MM.1S (cell line): ENCODE data around the gene CLMP.

ENCODE experiments used
- DNase-seq: peaks from one replicate; pipeline ENCODE4 v3.0.0-alpha.2; 2015
- H2AFZ ChIP-seq: fragments of 300-600 bp; sonication (generic); 2 replicates; pipeline ENCODE4 v1.6.0; 2016; ENCODE audit warnings: antibody characterized with exemption, low read length
- H3F3A ChIP-seq: fragments of 300-600 bp; sonication (generic); 2 replicates; pipeline ENCODE4 v1.6.1; 2016; ENCODE audit warnings: mild to moderate bottlenecking, antibody characterized with exemption, low read length, moderate library complexity, mixed read lengths; ENCODE audit not compliant: insufficient read depth
- H3K27ac ChIP-seq: fragments of 300-600 bp; sonication (generic); 2 replicates; pipeline ENCODE4 v1.5.1; 2016; ENCODE audit warnings: mild to moderate bottlenecking, low read length
- H3K27me3 ChIP-seq: fragments of 300-600 bp; sonication (generic); replicated peaks from 2 replicates; pipeline ENCODE4 v1.6.0; 2016; ENCODE audit warnings: low read length; ENCODE audit not compliant: insufficient read depth
- H3K36me3 ChIP-seq: fragments of 300-600 bp; sonication (generic); replicated peaks from 2 replicates; pipeline ENCODE4 v1.6.1; 2016; ENCODE audit warnings: mild to moderate bottlenecking, low read length, mixed read lengths; ENCODE audit not compliant: insufficient read depth
- H3K4me1 ChIP-seq: fragments of 300-600 bp; sonication (generic); 2 replicates; pipeline ENCODE4 v1.6.1; 2016; ENCODE audit warnings: low read length, mixed read lengths
- H3K4me2 ChIP-seq: fragments of 300-600 bp; sonication (generic); 2 replicates; pipeline ENCODE4 v1.6.0; 2016; ENCODE audit warnings: low read depth, low read length
- H3K4me3 ChIP-seq: fragments of 300-600 bp; sonication (generic); 2 replicates; pipeline ENCODE4 v1.5.1; 2016; ENCODE audit warnings: low read length, mixed read lengths
- H3K79me2 ChIP-seq: fragments of 300-600 bp; sonication (generic); 2 replicates; pipeline ENCODE4 v1.6.1; 2016; ENCODE audit warnings: mixed run types, low read length, mixed read lengths
- H3K9ac ChIP-seq: fragments of 300-600 bp; sonication (generic); 2 replicates; pipeline ENCODE4 v1.6.1; 2016; ENCODE audit warnings: low read length, mixed read lengths
- H3K9me2 ChIP-seq: fragments of 300-600 bp; sonication (generic); replicated peaks from 2 replicates; pipeline ENCODE4 v1.6.1; 2016; ENCODE audit warnings: mild to moderate bottlenecking, low read length, mixed read lengths; ENCODE audit not compliant: insufficient read depth
- H3K9me3 ChIP-seq: fragments of 300-600 bp; sonication (generic); replicated peaks from 2 replicates; pipeline ENCODE4 v1.6.1; 2016; ENCODE audit warnings: mild to moderate bottlenecking, low read length, mixed read lengths; ENCODE audit not compliant: insufficient read depth
- H4K20me1 ChIP-seq: fragments of 300-600 bp; sonication (generic); 2 replicates; pipeline ENCODE4 v1.6.1; 2016; ENCODE audit warnings: mild to moderate bottlenecking, low read length, moderate library complexity, mixed read lengths; ENCODE audit not compliant: insufficient read depth
- CTCF ChIP-seq: fragments of 300-600 bp; sonication (generic); IDR thresholded peaks from 2 replicates; pipeline ENCODE4 v1.5.1; 2016; ENCODE audit warnings: antibody characterized with exemption, low read length, mixed read lengths
- EZH2 ChIP-seq: fragments of 300-600 bp; sonication (generic); optimal IDR thresholded peaks from 2 replicates; pipeline ENCODE3; 2017; ENCODE audit warnings: low read depth, mild to moderate bottlenecking, antibody characterized with exemption, low read length, mixed read lengths
- EZH2phosphoT487 ChIP-seq: fragments of 300-600 bp; sonication (generic); IDR thresholded peaks from 2 replicates; pipeline ENCODE4 v1.6.1; 2018; ENCODE audit warnings: antibody characterized with exemption, low read length

CLMP gene

GRCh38 chr11:123057661-123058305, 137.3 kb downstream of the CLMP start:
- H3K9ac ChIP-seq, result peak overlapping the region; percentile 7; the same call in 1 of the 2 replicates
- H3K9me2 ChIP-seq, result no peaks in the 10 kb centered on the region
- H3K27me3 ChIP-seq, result no peaks in the 10 kb centered on the region
- TF ChIP-seq CTCF (no peak), EZH2phosphoT487 (no peak), EZH2 (no peak)
- H3K79me2 ChIP-seq, result peaks cover 58% of the 10 kb centered on the region
- H3K27ac ChIP-seq, result peak overlapping the region; percentile 99; the same call in 1 of the 2 replicates
- H3F3A ChIP-seq, result peaks cover 90% of the 10 kb centered on the region
- H3K4me2 ChIP-seq, result peak overlapping the region; percentile 78; the same call in 1 of the 2 replicates
- 0 out of 2 replicates have a peak overlapping the region, but pooled peaks have one; percentile 95 for H3K4me3 ChIP-seq
- peaks cover 77% of the 10 kb centered on the region for H4K20me1 ChIP-seq
- no peak for DNase-seq
- H3K9me3 ChIP-seq, result no peaks in the 10 kb centered on the region
- H2AFZ ChIP-seq, result no peak overlapping the region
- peaks cover 45% of the 10 kb centered on the region for H3K36me3 ChIP-seq
- peaks cover 25% of the 10 kb centered on the region for H3K4me1 ChIP-seq

- H4K20me1 ChIP-seq, result peaks cover 77% of the 10 kb centered on the region
- peaks cover 25% of the 10 kb centered on the region for H3K4me1 ChIP-seq
- no peaks in the 10 kb centered on the region for H3K9me2 ChIP-seq
- H3K36me3 ChIP-seq, result peaks cover 45% of the 10 kb centered on the region
- H3K27ac ChIP-seq, result peak overlapping the region; percentile 21; the same call in 1 of the 2 replicates
- no peak overlapping the region for H3K9ac ChIP-seq
- H3K4me2 ChIP-seq, result no peak overlapping the region
- no peaks in the 10 kb centered on the region for H3K9me3 ChIP-seq
- no peak overlapping the region for H3K4me3 ChIP-seq
- no peak for DNase-seq
- no peak overlapping the region for H2AFZ ChIP-seq
- H3F3A ChIP-seq, result peaks cover 96% of the 10 kb centered on the region
- H3K79me2 ChIP-seq, result peaks cover 55% of the 10 kb centered on the region
- no peak for TF ChIP-seq EZH2
- TF ChIP-seq EZH2phosphoT487, result no peak
- TF ChIP-seq CTCF, result no peak
- no peaks in the 10 kb centered on the region for H3K27me3 ChIP-seq
These were observed 138.1 kb downstream of the CLMP start for GRCh38 chr11:123056835-123057491.

GRCh38 chr11:123055191-123055901, 139.7 kb downstream of the CLMP start:
- H3K4me1 ChIP-seq, result peaks cover 25% of the 10 kb centered on the region
- H3F3A ChIP-seq, result peaks cover 83% of the 10 kb centered on the region
- no peaks in the 10 kb centered on the region for H3K9me3 ChIP-seq
- no peak overlapping the region for H3K4me3 ChIP-seq
- H3K27me3 ChIP-seq, result no peaks in the 10 kb centered on the region
- H2AFZ ChIP-seq, result no peak overlapping the region
- no peak for TF ChIP-seq CTCF
- no peak for TF ChIP-seq EZH2phosphoT487
- no peak for TF ChIP-seq EZH2
- H3K9me2 ChIP-seq, result no peaks in the 10 kb centered on the region
- H3K4me2 ChIP-seq, result no peak overlapping the region
- peaks cover 62% of the 10 kb centered on the region for H4K20me1 ChIP-seq
- peaks cover 36% of the 10 kb centered on the region for H3K36me3 ChIP-seq
- H3K79me2 ChIP-seq, result peaks cover 39% of the 10 kb centered on the region
- peak overlapping the region; percentile 44; the same call in 1 of the 2 replicates for H3K27ac ChIP-seq
- no peak for DNase-seq
- H3K9ac ChIP-seq, result no peak overlapping the region
